Rectal smooth muscle tissue (tissue), 1 donor: Measurements from ENCODE around the gene GEMIN5.
"Not testable (repeated sequence)": the region's sequence is repeated elsewhere in the genome, so short reads cannot be mapped to it uniquely, and the experiment has no call there.

Source experiments
- H3K27ac ChIP-seq: one replicate; pipeline ENCODE4 v1.7.0; 2013; ENCODE audit warnings: low read depth, low read length, inconsistent platforms
- H3K27me3 ChIP-seq: one replicate; pipeline ENCODE4 v1.7.0; 2013; ENCODE audit warnings: low read length; ENCODE audit not compliant: control insufficient read depth, insufficient read depth
- H3K36me3 ChIP-seq: one replicate; pipeline ENCODE4 v1.7.0; 2013; ENCODE audit warnings: low read length; ENCODE audit not compliant: control insufficient read depth, insufficient read depth
- H3K4me1 ChIP-seq: one replicate; pipeline ENCODE4 v1.7.0; 2013; ENCODE audit warnings: low read length; ENCODE audit not compliant: control insufficient read depth, insufficient read depth
- H3K4me3 ChIP-seq: one replicate; pipeline ENCODE4 v1.7.0; 2013; ENCODE audit warnings: low read length
- H3K9ac ChIP-seq: one replicate; pipeline ENCODE4 v1.7.0; 2013; ENCODE audit warnings: low read length

The GEMIN5 gene

GRCh38 chr5:154937718-154938466, at the start of gene GEMIN5:
GEMIN5 (minus strand) TSS chr5:154938211; CDS start chr5:154938133, 78 bp downstream.
- no peaks in the 10 kb centered on the region for H3K27me3 ChIP-seq
- peak within 1 kb of the TSS; percentile 94 for H3K4me3 ChIP-seq
- H3K36me3 ChIP-seq: no peaks in the 10 kb centered on the region
- H3K9ac ChIP-seq: peak within 1 kb of the TSS; percentile 84
- H3K4me1 ChIP-seq: peaks cover 19% of the 10 kb centered on the region
- H3K27ac ChIP-seq: peak within 1 kb of the TSS; percentile 59

DNA sequence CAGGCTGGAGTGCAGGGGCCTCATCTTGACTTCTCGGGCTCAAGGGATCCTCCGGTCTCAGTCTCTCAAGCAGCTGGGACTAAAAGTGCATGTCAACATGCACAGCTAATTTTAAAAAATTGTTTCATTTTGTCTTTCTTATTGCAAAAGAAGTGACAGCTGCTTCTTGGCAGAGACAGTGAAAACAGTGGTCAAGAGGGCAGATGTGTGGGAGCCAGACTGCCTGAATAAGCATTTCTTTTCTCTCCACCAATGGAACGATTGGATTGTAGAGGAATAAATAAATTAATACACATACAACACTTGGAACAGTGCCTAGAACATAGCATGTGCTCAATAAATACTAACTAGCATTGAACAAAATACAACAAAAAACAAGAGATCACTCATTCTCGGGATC, 48.1 kb upstream of the GEMIN5 start:
- Histone ChIP-seq H3K27me3 (no peaks in the 10 kb centered on the region), H3K4me3 (no peak overlapping the region), H3K27ac (no peak overlapping the region), H3K9ac (no peak overlapping the region), H3K36me3 (no peaks in the 10 kb centered on the region), H3K4me1 (no peaks in the 10 kb centered on the region)

DNA sequence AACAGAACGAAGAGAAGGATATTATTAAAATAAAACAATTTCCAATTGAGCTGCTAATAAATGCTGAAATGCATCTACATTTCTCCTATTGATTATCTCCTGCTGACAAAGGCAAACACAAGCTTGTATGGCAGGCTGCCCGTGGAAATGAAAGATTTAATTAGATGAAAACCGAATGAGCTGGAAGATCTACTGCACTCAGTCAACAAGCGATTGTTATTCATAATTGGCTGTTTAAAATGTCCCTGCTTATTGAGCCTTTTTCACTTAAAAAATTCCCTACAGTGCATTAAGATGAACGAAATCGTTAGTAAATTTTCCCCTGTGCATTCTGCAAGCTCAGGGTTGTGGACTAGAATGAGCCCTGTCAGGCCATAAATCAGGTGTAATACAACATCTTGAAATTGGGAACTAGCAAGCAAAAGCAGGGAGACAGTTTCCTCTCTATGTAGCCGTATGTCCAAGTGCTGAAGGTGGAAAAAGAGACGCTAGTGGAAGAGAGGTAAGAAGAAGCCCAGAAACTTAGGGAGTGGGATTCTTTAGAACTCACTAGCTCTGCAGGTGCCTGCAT, 47.0 kb upstream of the GEMIN5 start:
- Histone ChIP-seq H3K27me3 (no peaks in the 10 kb centered on the region), H3K9ac (no peak overlapping the region), H3K36me3 (no peaks in the 10 kb centered on the region), H3K27ac (no peak overlapping the region), H3K4me3 (no peak overlapping the region), H3K4me1 (no peaks in the 10 kb centered on the region)

DNA sequence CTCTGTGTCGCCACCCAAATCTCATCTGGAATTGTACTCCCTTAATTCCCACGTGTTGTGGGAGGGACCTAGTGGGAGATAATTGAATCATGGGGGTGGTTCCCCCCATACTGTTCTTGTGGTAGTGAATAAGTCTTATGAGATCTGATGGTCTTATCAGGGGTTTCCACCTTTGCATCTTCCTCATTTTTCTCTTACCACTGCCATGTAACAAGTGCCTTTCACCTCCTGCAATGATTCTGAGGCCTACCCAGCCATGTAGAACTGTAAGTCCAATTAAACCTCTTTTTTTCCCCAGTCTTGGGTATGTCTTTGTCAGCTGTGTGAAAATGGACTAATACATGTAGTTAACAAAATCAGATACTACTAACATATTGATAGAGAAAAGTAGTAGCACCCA, 40.3 kb upstream of the GEMIN5 start:
- H3K4me1 ChIP-seq, H3K4me3 ChIP-seq, H3K9ac ChIP-seq, H3K36me3 ChIP-seq, H3K27ac ChIP-seq, H3K27me3 ChIP-seq: not testable (repeated sequence)

DNA sequence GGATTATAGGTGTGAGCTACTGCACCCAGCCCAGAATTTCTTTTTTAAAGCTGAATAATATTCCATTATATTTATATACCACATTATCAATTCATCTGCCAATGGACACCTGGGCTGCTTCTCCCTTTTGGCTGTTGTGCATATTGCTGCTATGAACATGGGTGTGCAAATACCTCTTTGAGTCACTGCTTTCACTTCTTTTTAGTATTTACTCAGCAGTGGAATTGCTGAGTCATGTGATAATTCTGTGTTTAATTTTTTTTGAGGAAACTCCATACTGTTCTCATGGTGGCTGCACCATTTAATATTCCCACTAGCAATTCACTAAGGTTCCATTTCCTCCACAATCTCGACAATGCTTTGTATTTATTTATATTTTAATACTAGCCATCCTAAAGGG, 39.4 kb upstream of the GEMIN5 start:
- Histone ChIP-seq H3K27ac (no peak overlapping the region), H3K4me1 (no peaks in the 10 kb centered on the region), H3K27me3 (no peaks in the 10 kb centered on the region), H3K9ac (no peak overlapping the region), H3K36me3 (no peaks in the 10 kb centered on the region), H3K4me3 (no peak overlapping the region)

DNA sequence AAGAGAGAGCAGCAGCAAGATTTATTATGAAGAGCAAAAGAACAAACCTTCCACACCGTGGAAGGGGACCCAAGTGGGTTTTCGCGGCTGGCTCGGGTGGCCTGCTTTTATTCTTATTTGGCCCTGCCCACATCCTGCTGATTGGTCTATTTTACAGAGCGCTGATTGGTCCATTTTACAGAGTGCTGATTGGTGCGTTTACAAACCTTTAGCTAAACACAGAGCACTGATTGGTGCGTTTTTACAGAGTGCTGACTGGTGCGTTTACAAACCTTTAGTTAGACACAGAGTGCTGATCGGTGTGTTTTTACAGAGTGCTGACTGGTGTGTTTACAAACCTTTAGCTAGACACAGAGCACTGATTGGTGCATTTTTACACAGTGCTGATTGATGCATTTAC, 38.1 kb upstream of the GEMIN5 start:
- H3K4me3 ChIP-seq, H3K27me3 ChIP-seq, H3K9ac ChIP-seq, H3K4me1 ChIP-seq, H3K36me3 ChIP-seq, H3K27ac ChIP-seq: not testable (repeated sequence)

DNA sequence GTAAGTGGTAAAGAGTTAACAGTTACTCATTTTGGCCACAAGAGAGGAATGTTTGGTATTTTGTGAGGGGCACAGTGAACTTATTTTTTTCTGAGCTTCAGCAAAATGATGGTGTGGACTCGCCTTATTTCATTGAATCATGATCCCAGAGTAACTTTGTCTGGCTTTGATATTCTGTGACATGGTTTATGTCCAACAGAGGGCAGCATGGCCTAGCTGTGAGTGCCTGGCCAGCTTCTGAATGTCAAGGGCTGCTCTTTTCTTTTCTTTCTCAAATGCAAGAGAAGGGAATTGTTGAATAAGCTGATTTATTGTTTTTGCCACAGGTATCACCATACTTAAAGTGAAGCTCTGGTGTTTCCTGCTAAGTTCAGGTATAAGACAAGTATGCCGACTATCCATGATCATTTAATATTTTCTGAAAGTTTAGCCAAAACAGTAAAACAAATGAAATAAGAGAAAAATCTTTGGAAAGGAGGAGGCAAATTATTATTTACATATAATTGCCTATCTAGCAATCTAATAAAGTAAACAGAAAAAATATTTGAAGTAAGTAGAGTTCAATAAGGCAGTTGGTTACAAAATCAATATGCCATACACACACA, 34.6 kb upstream of the GEMIN5 start:
- Histone ChIP-seq H3K36me3 (peaks cover 2% of the 10 kb centered on the region), H3K9ac (no peak overlapping the region), H3K27ac (no peak overlapping the region), H3K4me3 (no peak overlapping the region), H3K27me3 (no peaks in the 10 kb centered on the region), H3K4me1 (no peaks in the 10 kb centered on the region)

DNA sequence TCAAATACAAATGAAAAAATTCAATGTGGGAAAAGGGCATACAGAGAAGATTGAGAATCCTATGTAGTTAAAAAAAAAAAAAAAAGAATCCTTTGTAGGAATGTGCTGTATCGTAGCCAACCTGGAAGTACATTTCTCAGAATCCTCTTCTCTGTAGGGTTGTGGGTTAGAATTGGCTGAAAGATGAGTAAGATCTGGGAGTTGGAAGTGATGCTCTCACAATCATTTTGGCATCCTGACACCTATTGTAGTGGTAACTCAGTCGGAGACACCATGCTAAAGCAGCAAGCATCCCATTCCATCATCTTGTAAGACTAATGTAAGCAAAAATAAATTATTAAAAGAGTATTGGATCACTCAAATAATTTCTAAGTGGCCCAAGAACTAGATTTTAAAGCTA, 33.5 kb upstream of the GEMIN5 start:
- Histone ChIP-seq H3K4me1 (no peaks in the 10 kb centered on the region), H3K27ac (no peak overlapping the region), H3K4me3 (no peak overlapping the region), H3K27me3 (no peaks in the 10 kb centered on the region), H3K36me3 (peaks cover 9% of the 10 kb centered on the region), H3K9ac (no peak overlapping the region)

GRCh38 chr5:154970759-154971158, 32.7 kb upstream of the GEMIN5 start:
- no peak overlapping the region for H3K9ac ChIP-seq

DNA sequence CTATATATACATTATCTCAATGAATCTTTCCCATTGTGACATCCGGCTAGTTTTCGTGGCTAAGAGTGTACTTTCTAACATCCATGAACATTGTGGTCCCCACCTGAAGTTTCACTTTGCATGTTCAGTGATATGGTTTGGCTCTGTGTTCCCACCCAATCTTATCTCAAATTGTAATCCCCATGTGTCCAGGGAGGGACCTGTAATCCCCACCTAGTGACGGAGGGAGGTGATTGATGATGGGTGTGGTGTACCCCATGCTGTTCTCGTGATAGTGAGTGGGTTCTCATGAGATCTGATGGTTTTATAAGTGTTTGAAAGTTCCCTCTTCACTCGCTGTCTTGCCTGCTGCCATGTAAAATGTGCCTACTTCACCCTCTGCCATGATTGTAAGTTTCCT, 30.9 kb upstream of the GEMIN5 start:
- no peaks in the 10 kb centered on the region for H3K4me1 ChIP-seq
- H3K4me3 ChIP-seq: no peak overlapping the region
- no peak overlapping the region for H3K27ac ChIP-seq
- no peak overlapping the region for H3K9ac ChIP-seq
- peaks cover 11% of the 10 kb centered on the region for H3K36me3 ChIP-seq
- H3K27me3 ChIP-seq: no peaks in the 10 kb centered on the region

More at GRCh38 chr5:154970759-154971158, 32.7 kb upstream of the GEMIN5 start:
- Histone ChIP-seq H3K4me3 (no peak overlapping the region), H3K27ac (no peak overlapping the region), H3K27me3 (no peaks in the 10 kb centered on the region), H3K36me3 (peaks cover 11% of the 10 kb centered on the region), H3K4me1 (no peaks in the 10 kb centered on the region)

DNA sequence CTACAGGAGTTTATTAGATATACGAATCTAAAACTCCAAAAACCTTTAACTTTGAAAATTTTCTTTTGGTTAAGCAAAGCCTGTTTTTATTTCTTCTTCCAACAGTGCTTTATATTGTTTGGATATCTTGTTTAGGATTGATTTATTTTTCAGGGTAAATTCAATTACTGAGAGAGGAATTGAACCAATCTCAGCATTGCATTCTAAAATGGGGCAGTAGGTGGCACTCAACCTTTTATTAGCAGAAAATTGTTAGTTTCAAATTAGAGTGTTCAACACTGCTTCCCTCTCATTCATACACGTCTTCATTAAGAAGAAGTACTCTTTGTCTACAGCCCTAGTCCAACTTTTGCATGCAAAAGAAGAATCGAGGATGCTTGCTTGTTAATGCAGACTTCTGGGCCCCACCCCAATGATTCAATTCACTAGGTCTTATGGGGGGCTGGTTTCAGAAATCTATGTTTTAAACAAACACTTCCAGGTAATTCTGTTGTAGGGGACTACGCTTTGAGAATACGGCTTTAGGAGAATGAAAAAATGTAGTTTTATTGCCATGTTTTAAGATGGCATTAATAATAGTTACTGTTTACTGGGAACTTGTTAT, 29.5 kb upstream of the GEMIN5 start:
- no peak overlapping the region for H3K4me3 ChIP-seq
- no peaks in the 10 kb centered on the region for H3K27me3 ChIP-seq
- no peak overlapping the region for H3K27ac ChIP-seq
- H3K4me1 ChIP-seq: no peaks in the 10 kb centered on the region
- H3K9ac ChIP-seq: no peak overlapping the region
- H3K36me3 ChIP-seq: peaks cover 11% of the 10 kb centered on the region

DNA sequence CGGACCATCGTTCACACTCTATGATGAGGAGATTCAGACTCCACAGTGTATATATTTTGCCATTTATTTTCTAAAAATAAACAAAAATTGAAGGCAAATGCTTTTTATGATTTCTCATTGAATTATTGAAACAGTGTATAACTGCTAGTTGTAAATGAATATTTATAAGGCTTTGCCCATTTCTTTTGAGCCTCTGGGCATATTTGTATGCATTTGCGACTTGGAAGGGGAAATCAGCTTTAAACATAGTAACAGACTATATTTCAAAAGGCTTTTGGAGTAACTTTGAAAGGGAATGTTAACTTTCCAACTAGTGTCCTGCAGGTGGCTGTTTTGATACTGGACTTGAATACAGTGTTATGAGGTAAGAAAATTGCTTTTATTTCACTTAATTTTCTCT, 28.9 kb upstream of the GEMIN5 start:
- no peak overlapping the region for H3K4me3 ChIP-seq
- H3K27me3 ChIP-seq: no peaks in the 10 kb centered on the region
- H3K27ac ChIP-seq: no peak overlapping the region
- no peaks in the 10 kb centered on the region for H3K4me1 ChIP-seq
- H3K9ac ChIP-seq: no peak overlapping the region
- peaks cover 11% of the 10 kb centered on the region for H3K36me3 ChIP-seq
